HepG2 (cell line): ENCODE data around the gene PPME1. TPM values are rescaled to one million over a fixed set of nuclear protein-coding genes. Genes with fewer than 3 reads are reported as not detected.

Experiments
- ATF1 ChIP-seq: IDR thresholded peaks from 2 replicates; pipeline ENCODE4 v1.6.1; 2016; ENCODE audit warnings: mild to moderate bottlenecking, control low read depth
- NR2F2 ChIP-seq: IDR thresholded peaks from 2 replicates; pipeline ENCODE4 v1.6.1; 2012; ENCODE audit warnings: low read depth, inconsistent platforms, borderline replicate concordance
- ZNF207 ChIP-seq: fragments of 450-650 bp; IDR thresholded peaks from 2 replicates; pipeline ENCODE4 v1.6.1; 2016; ENCODE audit warnings: antibody characterized with exemption, borderline replicate concordance
- ZNF557 ChIP-seq: sonication (generic); formaldehyde crosslinking; IDR thresholded peaks from 2 replicates; pipeline ENCODE4 v1.4.0; 2020; ENCODE audit warnings: missing genetic modification reagents
- polyA plus RNA-seq, 8 experiments: library from polyadenylated mRNA; depleted of rRNA in 3 of 8; stranded (reverse) in 7 of 8; unstranded in 1 of 8; fragments of >200 nt; fragmentation: Illumina TruSeq in 4 of 8; extraction: Trizol in 4 of 8; gene quantifications; 2 replicates each; pipeline versions ENCODE4 v1.2.1 to v1.2.3, GENCODE V29; 2011 to 2016; ENCODE audit warnings: low read depth in 4 of 8, missing spikeins in 1 of 8, mixed read lengths in 1 of 8; ENCODE audit not compliant: insufficient read depth in 1 of 8
- total RNA-seq, 5 experiments: library from RNA; depleted of rRNA; stranded (reverse); fragments of >200 nt; fragmentation: Illumina TruSeq; extraction: Trizol; gene quantifications; 2 replicates each; pipeline ENCODE4 v1.2.3, GENCODE V29; 2016; ENCODE audit warnings: low read depth in 1 of 5
- TF ChIP-seq, protein P1 (sequence below): sonication (generic); formaldehyde crosslinking; IDR thresholded peaks from 2 replicates; pipeline ENCODE4 v1.4.0; 2020; ENCODE audit warnings: missing genetic modification reagents, borderline replicate concordance
- TF ChIP-seq, protein P2 (sequence below): sonication (generic); formaldehyde crosslinking; IDR thresholded peaks from 2 replicates; pipeline ENCODE4 v1.5.0; 2020; ENCODE audit warnings: mild to moderate bottlenecking, missing genetic modification reagents
- TF ChIP-seq, protein P3 (sequence below): sonication (generic); formaldehyde crosslinking; IDR thresholded peaks from 2 replicates; pipeline ENCODE4 v1.5.0; 2020; ENCODE audit warnings: missing genetic modification reagents
- TF ChIP-seq, protein P4 (sequence below): sonication (generic); formaldehyde crosslinking; IDR thresholded peaks from 2 replicates; pipeline ENCODE4 v1.4.0; 2020; ENCODE audit warnings: missing genetic modification reagents
- TF ChIP-seq, protein P5 (sequence below): sonication (generic); formaldehyde crosslinking; IDR thresholded peaks from 2 replicates; pipeline ENCODE4 v1.4.0; 2020; ENCODE audit warnings: missing genetic modification reagents
- TF ChIP-seq, protein P6 (sequence below): sonication (generic); formaldehyde crosslinking; IDR thresholded peaks from 2 replicates; pipeline ENCODE4 v1.4.0; 2020; ENCODE audit warnings: mild to moderate bottlenecking, missing genetic modification reagents
- TF ChIP-seq, protein P7 (sequence below): sonication (generic); formaldehyde crosslinking; IDR thresholded peaks from 2 replicates; pipeline ENCODE4 v1.8.1; 2023; ENCODE audit warnings: missing genetic modification reagents, inconsistent platforms, borderline replicate concordance

PPME1 gene
- total and polyA plus RNA-seq, 2 of the 13 experiments (the other 11 are each of a cell fraction or from before 2014, with no cell fraction given), result 31.3 to 56.0 TPM

DNA sequence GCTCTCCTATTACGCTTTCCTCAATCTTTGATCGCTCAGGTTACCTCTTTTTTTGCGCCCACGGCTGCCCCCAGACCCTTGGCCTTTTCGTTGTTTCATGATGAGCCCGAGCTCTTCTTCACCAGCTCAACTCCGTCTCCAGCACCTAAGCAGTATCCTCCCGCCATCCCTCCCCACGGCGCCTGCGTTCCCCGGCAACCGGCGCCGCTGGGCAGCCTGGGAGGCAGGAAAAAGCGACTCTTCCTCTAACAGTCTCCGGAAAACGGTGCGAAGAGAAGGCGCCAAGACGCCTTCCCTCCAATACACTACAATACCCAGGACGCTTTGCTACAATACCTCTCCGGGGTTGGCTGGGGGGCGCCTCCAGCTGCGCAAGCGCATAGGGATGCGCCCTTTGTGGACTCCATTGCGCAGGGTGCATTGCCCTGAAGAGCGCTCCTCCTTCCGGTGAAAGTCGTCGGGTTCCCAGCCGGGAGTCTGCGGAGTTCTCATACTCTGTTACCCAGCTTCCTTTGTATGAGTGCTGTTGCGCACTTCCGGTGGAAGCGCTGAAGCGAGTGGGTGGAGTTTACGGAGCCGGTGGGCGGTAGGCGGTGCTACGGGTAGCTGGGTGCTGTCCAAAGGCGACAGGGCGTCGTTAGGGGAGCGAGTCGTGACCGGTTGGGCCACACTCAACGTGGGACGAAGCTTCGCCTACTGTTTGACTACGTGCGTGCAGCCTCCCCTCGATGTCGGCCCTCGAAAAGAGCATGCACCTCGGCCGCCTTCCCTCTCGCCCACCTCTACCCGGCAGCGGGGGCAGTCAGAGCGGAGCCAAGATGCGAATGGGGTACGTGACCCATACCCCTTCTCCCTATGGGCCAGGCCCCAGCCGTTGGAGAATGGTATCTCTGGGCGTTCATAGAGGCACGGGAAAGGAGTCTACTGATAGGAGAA is at the start of gene PPME1, which contains the start of gene C2CD3 (continued):
- TF ChIP-seq, protein P1, sequence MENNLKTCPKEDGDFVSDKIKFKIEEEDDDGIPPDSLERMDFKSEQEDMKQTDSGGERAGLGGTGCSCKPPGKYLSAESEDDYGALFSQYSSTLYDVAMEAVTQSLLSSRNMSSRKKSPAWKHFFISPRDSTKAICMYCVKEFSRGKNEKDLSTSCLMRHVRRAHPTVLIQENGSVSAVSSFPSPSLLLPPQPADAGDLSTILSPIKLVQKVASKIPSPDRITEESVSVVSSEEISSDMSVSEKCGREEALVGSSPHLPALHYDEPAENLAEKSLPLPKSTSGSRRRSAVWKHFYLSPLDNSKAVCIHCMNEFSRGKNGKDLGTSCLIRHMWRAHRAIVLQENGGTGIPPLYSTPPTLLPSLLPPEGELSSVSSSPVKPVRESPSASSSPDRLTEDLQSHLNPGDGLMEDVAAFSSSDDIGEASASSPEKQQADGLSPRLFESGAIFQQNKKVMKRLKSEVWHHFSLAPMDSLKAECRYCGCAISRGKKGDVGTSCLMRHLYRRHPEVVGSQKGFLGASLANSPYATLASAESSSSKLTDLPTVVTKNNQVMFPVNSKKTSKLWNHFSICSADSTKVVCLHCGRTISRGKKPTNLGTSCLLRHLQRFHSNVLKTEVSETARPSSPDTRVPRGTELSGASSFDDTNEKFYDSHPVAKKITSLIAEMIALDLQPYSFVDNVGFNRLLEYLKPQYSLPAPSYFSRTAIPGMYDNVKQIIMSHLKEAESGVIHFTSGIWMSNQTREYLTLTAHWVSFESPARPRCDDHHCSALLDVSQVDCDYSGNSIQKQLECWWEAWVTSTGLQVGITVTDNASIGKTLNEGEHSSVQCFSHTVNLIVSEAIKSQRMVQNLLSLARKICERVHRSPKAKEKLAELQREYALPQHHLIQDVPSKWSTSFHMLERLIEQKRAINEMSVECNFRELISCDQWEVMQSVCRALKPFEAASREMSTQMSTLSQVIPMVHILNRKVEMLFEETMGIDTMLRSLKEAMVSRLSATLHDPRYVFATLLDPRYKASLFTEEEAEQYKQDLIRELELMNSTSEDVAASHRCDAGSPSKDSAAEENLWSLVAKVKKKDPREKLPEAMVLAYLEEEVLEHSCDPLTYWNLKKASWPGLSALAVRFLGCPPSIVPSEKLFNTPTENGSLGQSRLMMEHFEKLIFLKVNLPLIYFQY (CRISPR knock-in tag), result no peak; the same call in 1 of the 2 replicates
- TF ChIP-seq, protein P2, sequence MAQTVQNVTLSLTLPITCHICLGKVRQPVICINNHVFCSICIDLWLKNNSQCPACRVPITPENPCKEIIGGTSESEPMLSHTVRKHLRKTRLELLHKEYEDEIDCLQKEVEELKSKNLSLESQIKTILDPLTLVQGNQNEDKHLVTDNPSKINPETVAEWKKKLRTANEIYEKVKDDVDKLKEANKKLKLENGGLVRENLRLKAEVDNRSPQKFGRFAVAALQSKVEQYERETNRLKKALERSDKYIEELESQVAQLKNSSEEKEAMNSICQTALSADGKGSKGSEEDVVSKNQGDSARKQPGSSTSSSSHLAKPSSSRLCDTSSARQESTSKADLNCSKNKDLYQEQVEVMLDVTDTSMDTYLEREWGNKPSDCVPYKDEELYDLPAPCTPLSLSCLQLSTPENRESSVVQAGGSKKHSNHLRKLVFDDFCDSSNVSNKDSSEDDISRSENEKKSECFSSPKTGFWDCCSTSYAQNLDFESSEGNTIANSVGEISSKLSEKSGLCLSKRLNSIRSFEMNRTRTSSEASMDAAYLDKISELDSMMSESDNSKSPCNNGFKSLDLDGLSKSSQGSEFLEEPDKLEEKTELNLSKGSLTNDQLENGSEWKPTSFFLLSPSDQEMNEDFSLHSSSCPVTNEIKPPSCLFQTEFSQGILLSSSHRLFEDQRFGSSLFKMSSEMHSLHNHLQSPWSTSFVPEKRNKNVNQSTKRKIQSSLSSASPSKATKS (CRISPR knock-in tag), result no peak
- TF ChIP-seq, protein P3, sequence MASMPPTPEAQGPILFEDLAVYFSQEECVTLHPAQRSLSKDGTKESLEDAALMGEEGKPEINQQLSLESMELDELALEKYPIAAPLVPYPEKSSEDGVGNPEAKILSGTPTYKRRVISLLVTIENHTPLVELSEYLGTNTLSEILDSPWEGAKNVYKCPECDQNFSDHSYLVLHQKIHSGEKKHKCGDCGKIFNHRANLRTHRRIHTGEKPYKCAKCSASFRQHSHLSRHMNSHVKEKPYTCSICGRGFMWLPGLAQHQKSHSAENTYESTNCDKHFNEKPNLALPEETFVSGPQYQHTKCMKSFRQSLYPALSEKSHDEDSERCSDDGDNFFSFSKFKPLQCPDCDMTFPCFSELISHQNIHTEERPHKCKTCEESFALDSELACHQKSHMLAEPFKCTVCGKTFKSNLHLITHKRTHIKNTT (CRISPR knock-in tag), result no peak
- TF ChIP-seq, protein P4, sequence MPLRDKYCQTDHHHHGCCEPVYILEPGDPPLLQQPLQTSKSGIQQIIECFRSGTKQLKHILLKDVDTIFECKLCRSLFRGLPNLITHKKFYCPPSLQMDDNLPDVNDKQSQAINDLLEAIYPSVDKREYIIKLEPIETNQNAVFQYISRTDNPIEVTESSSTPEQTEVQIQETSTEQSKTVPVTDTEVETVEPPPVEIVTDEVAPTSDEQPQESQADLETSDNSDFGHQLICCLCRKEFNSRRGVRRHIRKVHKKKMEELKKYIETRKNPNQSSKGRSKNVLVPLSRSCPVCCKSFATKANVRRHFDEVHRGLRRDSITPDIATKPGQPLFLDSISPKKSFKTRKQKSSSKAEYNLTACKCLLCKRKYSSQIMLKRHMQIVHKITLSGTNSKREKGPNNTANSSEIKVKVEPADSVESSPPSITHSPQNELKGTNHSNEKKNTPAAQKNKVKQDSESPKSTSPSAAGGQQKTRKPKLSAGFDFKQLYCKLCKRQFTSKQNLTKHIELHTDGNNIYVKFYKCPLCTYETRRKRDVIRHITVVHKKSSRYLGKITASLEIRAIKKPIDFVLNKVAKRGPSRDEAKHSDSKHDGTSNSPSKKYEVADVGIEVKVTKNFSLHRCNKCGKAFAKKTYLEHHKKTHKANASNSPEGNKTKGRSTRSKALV (CRISPR knock-in tag), result peak; percentile 80
- TF ChIP-seq, protein P5, sequence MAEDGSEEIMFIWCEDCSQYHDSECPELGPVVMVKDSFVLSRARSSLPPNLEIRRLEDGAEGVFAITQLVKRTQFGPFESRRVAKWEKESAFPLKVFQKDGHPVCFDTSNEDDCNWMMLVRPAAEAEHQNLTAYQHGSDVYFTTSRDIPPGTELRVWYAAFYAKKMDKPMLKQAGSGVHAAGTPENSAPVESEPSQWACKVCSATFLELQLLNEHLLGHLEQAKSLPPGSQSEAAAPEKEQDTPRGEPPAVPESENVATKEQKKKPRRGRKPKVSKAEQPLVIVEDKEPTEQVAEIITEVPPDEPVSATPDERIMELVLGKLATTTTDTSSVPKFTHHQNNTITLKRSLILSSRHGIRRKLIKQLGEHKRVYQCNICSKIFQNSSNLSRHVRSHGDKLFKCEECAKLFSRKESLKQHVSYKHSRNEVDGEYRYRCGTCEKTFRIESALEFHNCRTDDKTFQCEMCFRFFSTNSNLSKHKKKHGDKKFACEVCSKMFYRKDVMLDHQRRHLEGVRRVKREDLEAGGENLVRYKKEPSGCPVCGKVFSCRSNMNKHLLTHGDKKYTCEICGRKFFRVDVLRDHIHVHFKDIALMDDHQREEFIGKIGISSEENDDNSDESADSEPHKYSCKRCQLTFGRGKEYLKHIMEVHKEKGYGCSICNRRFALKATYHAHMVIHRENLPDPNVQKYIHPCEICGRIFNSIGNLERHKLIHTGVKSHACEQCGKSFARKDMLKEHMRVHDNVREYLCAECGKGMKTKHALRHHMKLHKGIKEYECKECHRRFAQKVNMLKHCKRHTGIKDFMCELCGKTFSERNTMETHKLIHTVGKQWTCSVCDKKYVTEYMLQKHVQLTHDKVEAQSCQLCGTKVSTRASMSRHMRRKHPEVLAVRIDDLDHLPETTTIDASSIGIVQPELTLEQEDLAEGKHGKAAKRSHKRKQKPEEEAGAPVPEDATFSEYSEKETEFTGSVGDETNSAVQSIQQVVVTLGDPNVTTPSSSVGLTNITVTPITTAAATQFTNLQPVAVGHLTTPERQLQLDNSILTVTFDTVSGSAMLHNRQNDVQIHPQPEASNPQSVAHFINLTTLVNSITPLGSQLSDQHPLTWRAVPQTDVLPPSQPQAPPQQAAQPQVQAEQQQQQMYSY (CRISPR knock-in tag), result no peak
- peak; percentile 83 for TF ChIP-seq ATF1 (CRISPR knock-in tag)
- no peak for TF ChIP-seq ZNF557
- TF ChIP-seq, protein P6, sequence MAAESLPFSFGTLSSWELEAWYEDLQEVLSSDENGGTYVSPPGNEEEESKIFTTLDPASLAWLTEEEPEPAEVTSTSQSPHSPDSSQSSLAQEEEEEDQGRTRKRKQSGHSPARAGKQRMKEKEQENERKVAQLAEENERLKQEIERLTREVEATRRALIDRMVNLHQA (CRISPR knock-in tag), result no peak
- TF ChIP-seq ZNF207, result no peak
- TF ChIP-seq, protein P7, sequence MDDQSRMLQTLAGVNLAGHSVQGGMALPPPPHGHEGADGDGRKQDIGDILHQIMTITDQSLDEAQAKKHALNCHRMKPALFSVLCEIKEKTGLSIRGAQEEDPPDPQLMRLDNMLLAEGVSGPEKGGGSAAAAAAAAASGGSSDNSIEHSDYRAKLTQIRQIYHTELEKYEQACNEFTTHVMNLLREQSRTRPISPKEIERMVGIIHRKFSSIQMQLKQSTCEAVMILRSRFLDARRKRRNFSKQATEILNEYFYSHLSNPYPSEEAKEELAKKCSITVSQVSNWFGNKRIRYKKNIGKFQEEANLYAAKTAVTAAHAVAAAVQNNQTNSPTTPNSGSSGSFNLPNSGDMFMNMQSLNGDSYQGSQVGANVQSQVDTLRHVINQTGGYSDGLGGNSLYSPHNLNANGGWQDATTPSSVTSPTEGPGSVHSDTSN, result no peak
- TF ChIP-seq NR2F2, result peak; percentile 10; the same call in 1 of the 2 replicates
